Gastrocnemius medialis (tissue), 4 donors: ENCODE results near the gene CSTA.

Experiments used
- POLR2A ChIP-seq, 2 donors: fragments of 450-650 bp; IDR thresholded peaks; one replicate each; pipeline ENCODE4 v1.6.1; 2017; ENCODE audit warnings: antibody characterized with exemption in 2 of 2, mild to moderate bottlenecking in 2 of 2, moderate library complexity in 2 of 2
- TF ChIP-seq, protein P1 (sequence below), 5 experiments: fragments of 450-650 bp in 3 of 5; fragments of 200-600 bp in 2 of 5; sonication (generic) in 2 of 5; IDR thresholded peaks in 4 of 5; conservative IDR thresholded peaks in 1 of 5; 1 replicate in 4 of 5; 2 replicates in 1 of 5; pipeline ENCODE4 v1.5.1; 2016 to 2019; ENCODE audit warnings: antibody characterized with exemption in 5 of 5, mild to moderate bottlenecking in 3 of 5, moderate library complexity in 3 of 5

DNA sequence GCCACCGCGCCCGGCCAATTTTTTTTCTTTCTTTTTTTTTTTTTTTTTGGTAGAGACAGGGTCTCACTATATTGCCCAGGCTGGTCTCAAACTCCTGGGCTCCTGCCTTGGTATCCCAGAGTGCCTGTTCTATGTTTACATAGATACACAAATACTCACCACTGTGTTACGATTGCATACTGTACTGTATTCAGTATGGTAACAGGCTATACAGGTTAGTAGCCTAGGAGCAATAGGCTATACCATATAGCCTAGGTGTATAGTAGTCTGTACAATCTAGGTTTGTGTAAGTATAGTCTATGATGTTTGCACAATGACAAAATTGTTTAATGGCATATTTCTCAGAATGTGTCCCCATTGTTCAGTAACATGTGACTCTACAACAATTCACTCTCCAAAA, 26.6 kb downstream of the CSTA start:
- TF ChIP-seq, protein P1, sequence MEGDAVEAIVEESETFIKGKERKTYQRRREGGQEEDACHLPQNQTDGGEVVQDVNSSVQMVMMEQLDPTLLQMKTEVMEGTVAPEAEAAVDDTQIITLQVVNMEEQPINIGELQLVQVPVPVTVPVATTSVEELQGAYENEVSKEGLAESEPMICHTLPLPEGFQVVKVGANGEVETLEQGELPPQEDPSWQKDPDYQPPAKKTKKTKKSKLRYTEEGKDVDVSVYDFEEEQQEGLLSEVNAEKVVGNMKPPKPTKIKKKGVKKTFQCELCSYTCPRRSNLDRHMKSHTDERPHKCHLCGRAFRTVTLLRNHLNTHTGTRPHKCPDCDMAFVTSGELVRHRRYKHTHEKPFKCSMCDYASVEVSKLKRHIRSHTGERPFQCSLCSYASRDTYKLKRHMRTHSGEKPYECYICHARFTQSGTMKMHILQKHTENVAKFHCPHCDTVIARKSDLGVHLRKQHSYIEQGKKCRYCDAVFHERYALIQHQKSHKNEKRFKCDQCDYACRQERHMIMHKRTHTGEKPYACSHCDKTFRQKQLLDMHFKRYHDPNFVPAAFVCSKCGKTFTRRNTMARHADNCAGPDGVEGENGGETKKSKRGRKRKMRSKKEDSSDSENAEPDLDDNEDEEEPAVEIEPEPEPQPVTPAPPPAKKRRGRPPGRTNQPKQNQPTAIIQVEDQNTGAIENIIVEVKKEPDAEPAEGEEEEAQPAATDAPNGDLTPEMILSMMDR (IDR thresholded peaks at IDR 0.05 in 4 of 5, conservative IDR thresholded peaks at IDR 0.05 in 1 of 5): no peak
- TF ChIP-seq POLR2A (IDR thresholded peaks at IDR 0.05): no peak
